Stomach smooth muscle (tissue), 2 donors: ENCODE measurements around the gene SLC29A1.

ENCODE experiments used
- H3K27ac ChIP-seq: one replicate; pipeline ENCODE4 v1.7.0; 2013; ENCODE audit warnings: mild to moderate bottlenecking, low read length, inconsistent platforms
- H3K27me3 ChIP-seq, 2 donors: one replicate each; pipeline ENCODE4 v1.7.0; 2013; ENCODE audit warnings: low read length in 2 of 2; ENCODE audit not compliant: insufficient read depth in 2 of 2, control insufficient read depth in 1 of 2
- H3K36me3 ChIP-seq, 2 donors: one replicate each; pipeline ENCODE4 v1.7.0; 2013; ENCODE audit warnings: low read length in 2 of 2; ENCODE audit not compliant: control insufficient read depth in 2 of 2, insufficient read depth in 2 of 2
- H3K4me1 ChIP-seq: one replicate; pipeline ENCODE4 v1.7.0; 2013; ENCODE audit warnings: low read length; ENCODE audit not compliant: control insufficient read depth, insufficient read depth
- H3K4me3 ChIP-seq, 2 donors: one replicate each; pipeline ENCODE4 v1.7.0; 2013; ENCODE audit warnings: low read length in 2 of 2
- H3K9ac ChIP-seq, 2 donors: one replicate each; pipeline ENCODE4 v1.7.0; 2013; ENCODE audit warnings: low read length in 2 of 2, mild to moderate bottlenecking in 1 of 2
- H3K9me3 ChIP-seq, 2 donors: one replicate each; pipeline ENCODE4 v1.7.0; 2013; ENCODE audit warnings: low read length in 2 of 2; ENCODE audit not compliant: control insufficient read depth in 2 of 2
- donor health status: healthy.
- donor health status: Pancreatic carcinoma.

SLC29A1 gene

GRCh38 chr6:44250718-44251123, 27.3 kb downstream of the SLC29A1 start:
- Histone ChIP-seq H3K27me3 (no peaks in the 10 kb centered on the region), H3K36me3 (peaks cover 59 to 63% of the 10 kb centered on the region in 2 donors), H3K4me1 (peaks cover 30% of the 10 kb centered on the region), H3K27ac (peak overlapping the region; percentile 6), H3K9ac (peak overlapping the region in 1 of 2 donors; percentile 13), H3K9me3 (no peaks in the 10 kb centered on the region), H3K4me3 (no peak overlapping the region)

- Histone ChIP-seq H3K4me1 (peaks cover 34% of the 10 kb centered on the region), H3K9ac (no peak overlapping the region), H3K9me3 (no peaks in the 10 kb centered on the region), H3K4me3 (no peak overlapping the region), H3K36me3 (peaks cover 59 to 63% of the 10 kb centered on the region in 2 donors), H3K27ac (no peak overlapping the region), H3K27me3 (no peaks in the 10 kb centered on the region)
These were observed 28.5 kb downstream of the SLC29A1 start for GRCh38 chr6:44251576-44252524.

- no peak overlapping the region for H3K9ac ChIP-seq
- no peak overlapping the region for H3K27ac ChIP-seq
- peaks cover 34% of the 10 kb centered on the region for H3K4me1 ChIP-seq
- H3K36me3 ChIP-seq: peaks cover 59 to 63% of the 10 kb centered on the region in 2 donors
- H3K4me3 ChIP-seq: no peak overlapping the region
- H3K27me3 ChIP-seq: no peaks in the 10 kb centered on the region
- H3K9me3 ChIP-seq: no peaks in the 10 kb centered on the region
These were observed 30.1 kb downstream of the SLC29A1 start for GRCh38 chr6:44253307-44254101.

GRCh38 chr6:44254191-44255104, 31.1 kb downstream of the SLC29A1 start:
- Histone ChIP-seq H3K9ac (no peak overlapping the region), H3K4me3 (no peak overlapping the region), H3K27ac (no peak overlapping the region), H3K9me3 (no peaks in the 10 kb centered on the region), H3K4me1 (peaks cover 25% of the 10 kb centered on the region), H3K36me3 (peaks cover 50 to 55% of the 10 kb centered on the region in 2 donors), H3K27me3 (no peaks in the 10 kb centered on the region)

- peaks cover 42 to 51% of the 10 kb centered on the region in 2 donors for H3K36me3 ChIP-seq
- H3K9ac ChIP-seq: no peak overlapping the region
- no peaks in the 10 kb centered on the region for H3K27me3 ChIP-seq
- H3K27ac ChIP-seq: no peak overlapping the region
- H3K9me3 ChIP-seq: no peaks in the 10 kb centered on the region
- H3K4me1 ChIP-seq: peaks cover 20% of the 10 kb centered on the region
- H3K4me3 ChIP-seq: no peak overlapping the region
These were observed 31.9 kb downstream of the SLC29A1 start for GRCh38 chr6:44255105-44255808.

GRCh38 chr6:44255871-44256774, 32.7 kb downstream of the SLC29A1 start:
- peak overlapping the region; percentile 69 for H3K27ac ChIP-seq
- H3K36me3 ChIP-seq: peaks cover 33 to 42% of the 10 kb centered on the region in 2 donors
- peak overlapping the region; percentile 79 to 89 for H3K4me3 ChIP-seq
- H3K4me1 ChIP-seq: peaks cover 20% of the 10 kb centered on the region
- H3K9me3 ChIP-seq: no peaks in the 10 kb centered on the region
- peak overlapping the region; percentile 73 to 74 for H3K9ac ChIP-seq
- no peaks in the 10 kb centered on the region for H3K27me3 ChIP-seq

GRCh38 chr6:44256775-44257024, 33.3 kb downstream of the SLC29A1 start:
- peaks cover 20% of the 10 kb centered on the region for H3K4me1 ChIP-seq

GRCh38 chr6:44257025-44257752, 33.8 kb downstream of the SLC29A1 start, which contains the start of gene SLC35B2:
TSS of gene SLC35B2 (minus strand) at chr6:44257528. CDS start at chr6:44257410, 118 bp downstream.
- Histone ChIP-seq H3K27ac (peak within 1 kb of the TSS; percentile 69), H3K9me3 (no peaks in the 10 kb centered on the region), H3K36me3 (peaks cover 22 to 35% of the 10 kb centered on the region in 2 donors), H3K9ac (peak within 1 kb of the TSS; percentile 73 to 74), H3K4me1 (peaks cover 21% of the 10 kb centered on the region), H3K27me3 (no peaks in the 10 kb centered on the region), H3K4me3 (peak within 1 kb of the TSS; percentile 79 to 89)

More at GRCh38 chr6:44256775-44257024, 33.3 kb downstream of the SLC29A1 start:
- H3K9ac ChIP-seq: peak overlapping the region; percentile 73 to 74
- peak overlapping the region; percentile 79 to 89 for H3K4me3 ChIP-seq
- peak overlapping the region; percentile 69 for H3K27ac ChIP-seq
- peaks cover 27 to 40% of the 10 kb centered on the region in 2 donors for H3K36me3 ChIP-seq
- H3K9me3 ChIP-seq: no peaks in the 10 kb centered on the region
- no peaks in the 10 kb centered on the region for H3K27me3 ChIP-seq
